ENCODE data around the gene TMEM87A.
"Not testable (repeated sequence)": the region's sequence is repeated elsewhere in the genome, so short reads cannot be mapped to it uniquely, and the experiment has no call there.

TMEM87A gene

GRCh38 chr15:42272939-42273899, at the start of gene TMEM87A, which contains the start of gene GANC:
TMEM87A (minus strand) TSS chr15:42273433; CDS start chr15:42273398, 35 bp downstream.
GANC (plus strand) TSS chr15:42273201; CDS start chr15:42274482, 1,281 bp downstream.
- peak; percentile 98 for DNase-seq

- DNase-seq = no peak
Observed at GRCh38 chr15:42319206-42319605, 46.0 kb upstream of the TMEM87A start.

GRCh38 chr15:42316282-42316805, 43.1 kb upstream of the TMEM87A start:
- DNase-seq = not testable (repeated sequence)

- no peak for DNase-seq
Observed at GRCh38 chr15:42315521-42315920, 42.3 kb upstream of the TMEM87A start.

GRCh38 chr15:42314818-42315217, 41.6 kb upstream of the TMEM87A start:
- DNase-seq = no peak

GRCh38 chr15:42313463-42313862, 40.2 kb upstream of the TMEM87A start:
- no peak for DNase-seq

- DNase-seq = no peak
Observed at GRCh38 chr15:42306681-42307080, 33.4 kb upstream of the TMEM87A start.

- DNase-seq = not testable (repeated sequence)
Observed at GRCh38 chr15:42301004-42301403, 27.8 kb upstream of the TMEM87A start.

GRCh38 chr15:42289166-42289565, 15.9 kb upstream of the TMEM87A start:
- DNase-seq = no peak

- DNase-seq = no peak
Observed at GRCh38 chr15:42287931-42288330, 14.7 kb upstream of the TMEM87A start.

- no peak for DNase-seq
Observed at GRCh38 chr15:42286445-42287029, 13.3 kb upstream of the TMEM87A start.

- DNase-seq = no peak
Observed at GRCh38 chr15:42285034-42285433, 11.8 kb upstream of the TMEM87A start.

- DNase-seq = no peak
Observed at GRCh38 chr15:42284551-42284950, 11.3 kb upstream of the TMEM87A start.

GRCh38 chr15:42283671-42284070, 10.4 kb upstream of the TMEM87A start:
- DNase-seq = no peak

- no peak for DNase-seq
Observed at GRCh38 chr15:42282926-42283325, 9.7 kb upstream of the TMEM87A start.

- DNase-seq = no peak
Observed at GRCh38 chr15:42282344-42282743, 9.1 kb upstream of the TMEM87A start.

- no peak for DNase-seq
Observed at GRCh38 chr15:42279234-42279723, 6.0 kb upstream of the TMEM87A start.

- no peak for DNase-seq
Observed at GRCh38 chr15:42276762-42277161, 3.5 kb upstream of the TMEM87A start.

- DNase-seq = no peak
Observed at GRCh38 chr15:42275780-42276391, 2.7 kb upstream of the TMEM87A start.

GRCh38 chr15:42274702-42274989, 1.4 kb upstream of the TMEM87A start:
- no peak for DNase-seq

GRCh38 chr15:42273900-42274701, 868 bp upstream of the TMEM87A start:
- peak; percentile 20 for DNase-seq

GRCh38 chr15:42270996-42271395, 2.2 kb downstream of the TMEM87A start:
- no peak for DNase-seq

- no peak for DNase-seq
Observed at GRCh38 chr15:42270551-42270950, 2.7 kb downstream of the TMEM87A start.
